PC-9 (cell line): ENCODE data around the gene LAMA3. TPM values are rescaled to one million over a fixed set of nuclear protein-coding genes. Genes with fewer than 3 reads are reported as not detected.

Source experiments
- BruUV-seq: library from RNA; stranded (reverse); fragments of 400-500 nt; replicated peaks from 2 replicates; lab custom pipeline; 2021; lab: Mats Ljungman, UMichigan
- CTCF ChIA-PET: fragments of 300-600 bp; sonication (Branson Sonifier 250); formaldehyde crosslinking; loops from one replicate; lab custom pipeline; 2022; ENCODE audit warnings: antibody characterized with exemption; lab: Charles Lee
- POLR2A ChIA-PET: fragments of 300-600 bp; sonication (Branson Sonifier 250); formaldehyde crosslinking; loops from one replicate; lab custom pipeline; 2022; ENCODE audit warnings: antibody characterized with exemption; ENCODE audit not compliant: unreplicated experiment; lab: Charles Lee
- DNase-seq, 2 experiments: peaks; one replicate each; pipeline versions ENCODE4 v3.0.0 to v3.0.0-alpha.2; 2015 to 2022; ENCODE audit warnings: mixed read lengths in 1 of 2
- H2AFZ ChIP-seq: fragments of 200-600 bp; sonication (generic); 2 replicates; pipeline ENCODE4 v1.8.1; 2017; ENCODE audit warnings: antibody characterized with exemption
- H3F3A ChIP-seq: fragments of 200-600 bp; sonication (generic); 2 replicates; pipeline ENCODE4 v1.8.1; 2017; ENCODE audit warnings: antibody characterized with exemption, mild to moderate bottlenecking, low read depth; ENCODE audit not compliant: insufficient read depth
- H3K27ac ChIP-seq: fragments of 200-600 bp; sonication (generic); 2 replicates; pipeline ENCODE4 v1.6.1; 2016; ENCODE audit warnings: mixed run types
- H3K27me3 ChIP-seq: fragments of 200-600 bp; sonication (generic); 2 replicates; pipeline ENCODE4 v1.6.1; 2016; ENCODE audit warnings: low read depth, mixed run types; ENCODE audit not compliant: insufficient read depth
- H3K36me3 ChIP-seq: fragments of 200-600 bp; sonication (generic); 2 replicates; pipeline ENCODE4 v1.6.1; 2016; ENCODE audit warnings: low read depth, mixed run types
- H3K4me1 ChIP-seq: fragments of 200-600 bp; sonication (generic); replicated peaks from 2 replicates; pipeline ENCODE4 v1.6.1; 2016; ENCODE audit warnings: mixed run types; ENCODE audit not compliant: insufficient read depth
- H3K4me2 ChIP-seq: fragments of 200-600 bp; sonication (generic); 2 replicates; pipeline ENCODE4 v1.6.1; 2017; ENCODE audit warnings: mixed run types
- H3K4me3 ChIP-seq: fragments of 200-600 bp; sonication (generic); 2 replicates; pipeline ENCODE4 v1.6.1; 2016; ENCODE audit warnings: mixed run types
- H3K79me2 ChIP-seq: fragments of 200-600 bp; sonication (generic); 2 replicates; pipeline ENCODE4 v1.6.1; 2017; ENCODE audit warnings: low read depth, mixed run types
- H3K9me2 ChIP-seq: fragments of 200-600 bp; sonication (generic); 2 replicates; pipeline ENCODE4 v1.8.1; 2017; ENCODE audit warnings: mild to moderate bottlenecking; ENCODE audit not compliant: insufficient read depth
- H3K9me3 ChIP-seq: fragments of 200-600 bp; sonication (generic); 2 replicates; pipeline ENCODE4 v1.8.1; 2016; ENCODE audit warnings: low read depth; ENCODE audit not compliant: insufficient read depth
- H4K20me1 ChIP-seq: fragments of 200-600 bp; sonication (generic); 2 replicates; pipeline ENCODE4 v1.8.1; 2017; ENCODE audit not compliant: insufficient read depth
- CTCF ChIP-seq: fragments of 200-600 bp; sonication (generic); conservative IDR thresholded peaks from 2 replicates; pipeline ENCODE4 v1.6.1; 2017; ENCODE audit warnings: mixed run types, antibody characterized with exemption, mild to moderate bottlenecking, moderate library complexity
- EZH2 ChIP-seq: fragments of 200-600 bp; sonication (generic); IDR thresholded peaks from 2 replicates; pipeline ENCODE4 v1.8.0; 2017; ENCODE audit warnings: antibody characterized with exemption, low read depth
- intact Hi-C: fragments of 100-400 bp; cut with micrococcal nuclease; formaldehyde crosslinking; loops from one replicate; pipeline ENCODE4 v1.10.0; 2022; ENCODE audit not compliant: unreplicated experiment
- total RNA-seq: library from RNA; stranded (reverse); gene quantifications from 2 replicates; pipeline ENCODE4 v1.2.3, GENCODE V29; 2021

LAMA3 gene
- total RNA-seq, 1 experiment from 2014 or later = 44.4 TPM

- no peaks in the 10 kb centered on the region for H3K79me2 ChIP-seq
- no peaks in the 10 kb centered on the region for H3K36me3 ChIP-seq
- no peaks in the 10 kb centered on the region for H3K9me2 ChIP-seq
- H3K27ac ChIP-seq = no peak overlapping the region
- no peak overlapping the region for H3K4me3 ChIP-seq
- TF ChIP-seq EZH2 (no peak), CTCF (no peak)
- H3K9me3 ChIP-seq = no peaks in the 10 kb centered on the region
- ChIA-PET CTCF (no interaction called here), POLR2A (interaction anchor here (0.7 kb wide), 1 partner anchor 224 kb away, joined by 24 read pairs; no protein-coding TSS in a partner anchor)
- H4K20me1 ChIP-seq = no peaks in the 10 kb centered on the region
- H2AFZ ChIP-seq = no peak overlapping the region
- no peaks in the 10 kb centered on the region for H3K27me3 ChIP-seq
- intact Hi-C loops = no loop called here
- BruUV-seq = no TSS peak
- H3K4me2 ChIP-seq = no peak overlapping the region
- DNase-seq = no peak
- H3K4me1 ChIP-seq = 0 out of 2 replicates have a peak, but pooled peaks cover 5% of the 10 kb centered on the region
- no peaks in the 10 kb centered on the region for H3F3A ChIP-seq
These were observed 15.5 kb upstream of the LAMA3 start for GRCh38 chr18:23673725-23674124.

- Histone ChIP-seq H2AFZ (no peak overlapping the region), H3K27me3 (no peaks in the 10 kb centered on the region), H3K27ac (no peak overlapping the region), H3F3A (no peaks in the 10 kb centered on the region), H3K4me1 (0 out of 2 replicates have a peak, but pooled peaks cover 5% of the 10 kb centered on the region), H3K79me2 (no peaks in the 10 kb centered on the region), H3K4me3 (no peak overlapping the region), H3K9me2 (no peaks in the 10 kb centered on the region), H3K9me3 (no peaks in the 10 kb centered on the region), H3K4me2 (no peak overlapping the region), H3K36me3 (no peaks in the 10 kb centered on the region), H4K20me1 (no peaks in the 10 kb centered on the region)
- intact Hi-C loops = no loop called here
- CTCF ChIA-PET = no interaction called here
- POLR2A ChIA-PET = no interaction called here
- no peak for TF ChIP-seq CTCF
- no peak for TF ChIP-seq EZH2
- BruUV-seq = no TSS peak
- no peak for DNase-seq
These were observed 14.0 kb upstream of the LAMA3 start for GRCh38 chr18:23675236-23675635.

GRCh38 chr18:23675896-23676295, 13.4 kb upstream of the LAMA3 start:
- no peak for TF ChIP-seq EZH2
- no peak for TF ChIP-seq CTCF
- no peaks in the 10 kb centered on the region for H3K9me2 ChIP-seq
- no peak overlapping the region for H3K4me3 ChIP-seq
- no peaks in the 10 kb centered on the region for H3F3A ChIP-seq
- intact Hi-C loops = no loop called here
- no peaks in the 10 kb centered on the region for H4K20me1 ChIP-seq
- no peaks in the 10 kb centered on the region for H3K36me3 ChIP-seq
- H3K4me2 ChIP-seq = no peak overlapping the region
- ChIA-PET POLR2A (no interaction called here), CTCF (no interaction called here)
- DNase-seq = no peak
- no TSS peak for BruUV-seq
- no peaks in the 10 kb centered on the region for H3K79me2 ChIP-seq
- no peak overlapping the region for H3K27ac ChIP-seq
- H2AFZ ChIP-seq = no peak overlapping the region
- no peaks in the 10 kb centered on the region for H3K27me3 ChIP-seq
- H3K4me1 ChIP-seq = 0 out of 2 replicates have a peak, but pooled peaks cover 5% of the 10 kb centered on the region
- H3K9me3 ChIP-seq = no peaks in the 10 kb centered on the region
